Endothelial cell of umbilical vein (primary cell): ENCODE results near the gene SYK. TPM values are rescaled to one million over a fixed set of nuclear protein-coding genes. Genes with fewer than 3 reads are reported as not detected.

Source experiments
- BruUV-seq: library from RNA; stranded (reverse); fragments of 400-500 nt; replicated peaks from 2 replicates; lab custom pipeline; 2021; lab: Mats Ljungman, UMichigan
- CTCF ChIA-PET: fragments of 300-600, 350-600 bp; sonication (Branson Sonifier 250); formaldehyde crosslinking; loops from one replicate; lab custom pipeline; 2021; ENCODE audit warnings: antibody characterized with exemption, inconsistent platforms; lab: Charles Lee
- POLR2A ChIA-PET: fragments of 300-600, 350-600 bp; sonication (Branson Sonifier 250); formaldehyde crosslinking; loops from one replicate; lab custom pipeline; 2021; ENCODE audit warnings: antibody characterized with exemption, inconsistent platforms; lab: Charles Lee
- DNase-seq: peaks from one replicate; pipeline ENCODE4 v3.0.0-alpha.2; 2011; ENCODE audit warnings: low read depth, low spot score
- FAIRE-seq: peaks from 2 replicates; lab custom pipeline; 2011; peaks lifted over from hg19 to GRCh38; lab: Jason Lieb, UNC
- H2AFZ ChIP-seq: 2 replicates; pipeline ENCODE4 v1.6.0; 2012; ENCODE audit warnings: low read depth, low read length, control low read depth, inconsistent platforms
- H3K27ac ChIP-seq: 2 replicates; pipeline ENCODE4 v1.5.1; 2011; ENCODE audit warnings: low read depth, mild to moderate bottlenecking, control low read depth, low read length, moderate library complexity; ENCODE audit not compliant: insufficient read depth
- H3K27me3 ChIP-seq, 2 experiments: 2 replicates each; pipeline versions ENCODE4 v1.6.0 to v1.6.1; 2011; ENCODE audit warnings: low read length in 2 of 2, mixed read lengths in 1 of 2; ENCODE audit not compliant: control insufficient read depth in 2 of 2, insufficient read depth in 2 of 2
- H3K36me3 ChIP-seq, 2 experiments: 2 replicates in 1 of 2; 3 replicates in 1 of 2; pipeline ENCODE4 v1.5.1; 2011; ENCODE audit warnings: low read length in 2 of 2, mild to moderate bottlenecking in 1 of 2, moderate library complexity in 1 of 2; ENCODE audit not compliant: control insufficient read depth in 2 of 2, insufficient read depth in 2 of 2; ENCODE audit errors: extremely low read depth in 1 of 2
- H3K4me1 ChIP-seq: 3 replicates; pipeline ENCODE4 v1.5.1; 2011; ENCODE audit warnings: mild to moderate bottlenecking, low read length; ENCODE audit not compliant: control insufficient read depth, insufficient read depth; ENCODE audit errors: extremely low read depth
- H3K4me2 ChIP-seq: 2 replicates; pipeline ENCODE4 v1.6.1; 2011; ENCODE audit warnings: low read length, control low read depth, mixed read lengths; ENCODE audit not compliant: insufficient read depth
- H3K4me3 ChIP-seq, 3 experiments: fragments of 200-600 bp in 1 of 3; sonication (generic), shearing (Covaris generic) in 1 of 3; replicated peaks in 1 of 3; 2 replicates each; pipeline ENCODE4 v1.5.1; 2011 to 2016; ENCODE audit warnings: control low read depth in 3 of 3, low read length in 3 of 3, mild to moderate bottlenecking in 2 of 3, inconsistent platforms in 1 of 3, low read depth in 1 of 3, moderate library complexity in 1 of 3; ENCODE audit not compliant: insufficient read depth in 1 of 3
- H3K79me2 ChIP-seq: 2 replicates; pipeline ENCODE4 v1.6.0; 2012; ENCODE audit warnings: low read length, inconsistent platforms; ENCODE audit not compliant: control insufficient read depth, insufficient read depth
- H3K9ac ChIP-seq: replicated peaks from 2 replicates; pipeline ENCODE3; 2011; ENCODE audit warnings: low read length, control low read depth; ENCODE audit not compliant: insufficient read depth; ENCODE audit errors: extremely low read depth
- H3K9me1 ChIP-seq: replicated peaks from 3 replicates; pipeline ENCODE4 v1.6.0; 2011; ENCODE audit warnings: mild to moderate bottlenecking, low read length; ENCODE audit not compliant: control insufficient read depth, insufficient read depth; ENCODE audit errors: extremely low read depth
- H3K9me3 ChIP-seq: replicated peaks from 2 replicates; pipeline ENCODE4 v1.5.1; 2012; ENCODE audit warnings: low read length, inconsistent platforms; ENCODE audit not compliant: control insufficient read depth, insufficient read depth
- H4K20me1 ChIP-seq: replicated peaks from 2 replicates; pipeline ENCODE3; 2011; ENCODE audit warnings: mild to moderate bottlenecking, low read length; ENCODE audit not compliant: control insufficient read depth, insufficient read depth; ENCODE audit errors: extremely low read depth
- EZH2 ChIP-seq: IDR thresholded peaks from 2 replicates; pipeline ENCODE4 v1.6.1; 2012; ENCODE audit warnings: borderline replicate concordance, low read depth, mild to moderate bottlenecking, moderate library complexity, low read length, inconsistent platforms; ENCODE audit not compliant: severe bottlenecking
- FOS ChIP-seq: IDR thresholded peaks from 2 replicates; pipeline ENCODE4 v1.6.1; 2011; ENCODE audit warnings: mild to moderate bottlenecking, low read length, moderate library complexity, borderline replicate concordance; ENCODE audit not compliant: insufficient read depth
- GATA2 ChIP-seq: IDR thresholded peaks from 2 replicates; pipeline ENCODE4 v1.7.0; 2011; ENCODE audit warnings: low read depth, mild to moderate bottlenecking, moderate library complexity, mixed read lengths, low read length; ENCODE audit not compliant: insufficient read length, insufficient read depth
- JUN ChIP-seq: IDR thresholded peaks from 2 replicates; pipeline ENCODE4 v1.6.1; 2011; ENCODE audit warnings: borderline replicate concordance, low read depth; ENCODE audit not compliant: insufficient read length, insufficient read depth
- MAX ChIP-seq: IDR thresholded peaks from 2 replicates; pipeline ENCODE4 v1.6.1; 2011; ENCODE audit not compliant: insufficient read depth, insufficient read length
- MYC ChIP-seq: IDR thresholded peaks from one replicate; pipeline ENCODE4 v1.6.1; 2011; ENCODE audit warnings: mild to moderate bottlenecking, low read depth, low read length
- POLR2A ChIP-seq: IDR thresholded peaks from 2 replicates; pipeline ENCODE4 v1.6.1; 2012; ENCODE audit warnings: low read depth, mild to moderate bottlenecking, control low read depth, low read length
- POLR2AphosphoS5 ChIP-seq: IDR thresholded peaks from 2 replicates; pipeline ENCODE4 v1.6.1; 2012; ENCODE audit warnings: low read depth, mild to moderate bottlenecking, control low read depth, low read length, moderate library complexity; ENCODE audit not compliant: insufficient read depth
- dilution Hi-C: fragments of 300-500 bp; cut with MboI; formaldehyde crosslinking; loops from one replicate; pipeline ENCODE4 v1.15.0; 2019; ENCODE audit warnings: low sequenced_read_pairs; ENCODE audit not compliant: extremely low pct_ligation_motif_present
- intact Hi-C: fragments of 100-400 bp; cut with micrococcal nuclease; formaldehyde crosslinking; loops from one replicate; pipeline ENCODE4 v1.10.0; 2022
- polyA plus RNA-seq, 4 experiments: library from polyadenylated mRNA; depleted of rRNA in 3 of 4; stranded (reverse) in 3 of 4; unstranded in 1 of 4; fragments of >200 nt; gene quantifications; 2 replicates each; pipeline versions ENCODE4 v1.2.1 to v1.2.3, GENCODE V29; 2011 to 2012; ENCODE audit warnings: missing spikeins in 1 of 4
- total RNA-seq: library from RNA; stranded (reverse); gene quantifications from 2 replicates; pipeline ENCODE4 v1.2.3, GENCODE V29; 2021
- TF ChIP-seq, protein P1 (sequence below), 2 donors: IDR thresholded peaks; 1 replicate in 1 of 2; 2 replicates in 1 of 2; pipeline ENCODE4 v1.5.1; 2011; ENCODE audit warnings: low read length in 2 of 2, mild to moderate bottlenecking in 2 of 2, moderate library complexity in 2 of 2, control low read depth in 1 of 2, inconsistent platforms in 1 of 2, low read depth in 1 of 2; ENCODE audit not compliant: insufficient read depth in 1 of 2; ENCODE audit errors: extremely low read depth in 1 of 2

The SYK gene
- total and polyA plus RNA-seq, 2 donors (not counting 3 experiments of a cell fraction or from before 2014, with no cell fraction given) = not detected

DNA sequence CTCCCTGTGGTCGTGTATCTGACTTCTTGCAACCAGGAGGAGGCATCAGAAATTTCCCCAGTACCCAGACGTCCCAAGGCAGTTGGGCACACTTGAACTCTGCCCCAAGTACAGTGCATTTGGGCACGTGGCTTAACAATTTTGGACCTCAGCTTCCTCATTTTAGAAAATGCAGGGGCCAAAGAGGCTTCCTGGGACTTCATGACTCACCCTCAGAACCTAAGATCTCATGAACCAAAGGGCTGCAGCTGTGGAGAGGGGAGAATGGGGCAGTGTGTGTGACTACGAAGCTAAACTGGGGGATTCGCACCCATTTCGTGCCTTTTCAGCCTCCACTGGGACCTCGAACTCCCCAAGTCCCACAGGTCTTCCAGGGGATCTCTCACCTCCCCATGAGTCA is 59.2 kb downstream of the SYK start:
- H3K27ac ChIP-seq = no peak overlapping the region
- BruUV-seq = no TSS peak
- no peak for DNase-seq
- H3K9me3 ChIP-seq = no peaks in the 10 kb centered on the region
- H3K27me3 ChIP-seq = no peaks in the 10 kb centered on the region
- no peaks in the 10 kb centered on the region for H4K20me1 ChIP-seq
- intact Hi-C loops (no loop called here), dilution Hi-C loops (no loop called here)
- ChIA-PET CTCF (no interaction called here), POLR2A (no interaction called here)
- no peak overlapping the region for H2AFZ ChIP-seq
- H3K9me1 ChIP-seq = no peaks in the 10 kb centered on the region
- H3K9ac ChIP-seq = no peak overlapping the region
- no peaks in the 10 kb centered on the region for H3K79me2 ChIP-seq
- TF ChIP-seq POLR2AphosphoS5 (no peak), GATA2 (no peak), FOS (no peak), POLR2A (no peak)
- TF ChIP-seq, protein P1, sequence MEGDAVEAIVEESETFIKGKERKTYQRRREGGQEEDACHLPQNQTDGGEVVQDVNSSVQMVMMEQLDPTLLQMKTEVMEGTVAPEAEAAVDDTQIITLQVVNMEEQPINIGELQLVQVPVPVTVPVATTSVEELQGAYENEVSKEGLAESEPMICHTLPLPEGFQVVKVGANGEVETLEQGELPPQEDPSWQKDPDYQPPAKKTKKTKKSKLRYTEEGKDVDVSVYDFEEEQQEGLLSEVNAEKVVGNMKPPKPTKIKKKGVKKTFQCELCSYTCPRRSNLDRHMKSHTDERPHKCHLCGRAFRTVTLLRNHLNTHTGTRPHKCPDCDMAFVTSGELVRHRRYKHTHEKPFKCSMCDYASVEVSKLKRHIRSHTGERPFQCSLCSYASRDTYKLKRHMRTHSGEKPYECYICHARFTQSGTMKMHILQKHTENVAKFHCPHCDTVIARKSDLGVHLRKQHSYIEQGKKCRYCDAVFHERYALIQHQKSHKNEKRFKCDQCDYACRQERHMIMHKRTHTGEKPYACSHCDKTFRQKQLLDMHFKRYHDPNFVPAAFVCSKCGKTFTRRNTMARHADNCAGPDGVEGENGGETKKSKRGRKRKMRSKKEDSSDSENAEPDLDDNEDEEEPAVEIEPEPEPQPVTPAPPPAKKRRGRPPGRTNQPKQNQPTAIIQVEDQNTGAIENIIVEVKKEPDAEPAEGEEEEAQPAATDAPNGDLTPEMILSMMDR (IDR thresholded peaks at IDR 0.05; ENCODE audit: extremely low read depth in 1 of 2, insufficient read depth in 1 of 2, low read depth in 1 of 2, low read length in 2 of 2) = no peak
- H3K4me3 ChIP-seq = no peak overlapping the region
- H3K36me3 ChIP-seq = no peaks in the 10 kb centered on the region
- no peak for FAIRE-seq
- H3K4me2 ChIP-seq = no peak overlapping the region
- no peaks in the 10 kb centered on the region for H3K4me1 ChIP-seq

DNA sequence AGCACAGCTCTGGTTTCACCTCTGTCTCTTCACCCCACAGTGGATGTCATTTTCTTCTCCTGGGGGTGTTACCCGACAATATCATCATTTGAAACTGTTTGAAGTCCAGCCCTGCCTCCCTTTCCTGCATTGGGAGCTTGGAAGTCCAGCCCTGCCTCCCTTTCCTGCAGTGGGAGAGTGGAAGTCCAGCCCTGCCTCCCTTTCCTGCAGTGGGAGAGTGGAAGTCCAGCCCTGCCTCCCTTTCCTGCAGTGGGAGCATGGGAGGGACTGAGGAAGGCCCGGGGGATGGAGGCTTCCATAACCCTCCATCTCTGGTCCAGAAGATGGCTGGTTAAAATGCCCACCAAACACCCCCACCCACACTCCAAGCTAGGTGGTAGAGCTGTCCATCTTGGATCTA is 59.8 kb downstream of the SYK start:
- ChIA-PET CTCF (no interaction called here), POLR2A (no interaction called here)
- no peaks in the 10 kb centered on the region for H3K79me2 ChIP-seq
- no peaks in the 10 kb centered on the region for H3K36me3 ChIP-seq
- TF ChIP-seq JUN = no peak
- TF ChIP-seq MYC = no peak
- TF ChIP-seq POLR2AphosphoS5 = no peak
- no peak for TF ChIP-seq EZH2
- no peak for TF ChIP-seq MAX
- TF ChIP-seq, protein P1 (IDR thresholded peaks at IDR 0.05; ENCODE audit: extremely low read depth in 1 of 2, insufficient read depth in 1 of 2, low read depth in 1 of 2, low read length in 2 of 2) = no peak
- TF ChIP-seq POLR2A = no peak
- no peak for TF ChIP-seq FOS
- no peak for TF ChIP-seq GATA2
- no TSS peak for BruUV-seq
- no peak overlapping the region for H3K4me2 ChIP-seq
- no peaks in the 10 kb centered on the region for H3K9me3 ChIP-seq
- H4K20me1 ChIP-seq = no peaks in the 10 kb centered on the region
- no peak overlapping the region for H3K27ac ChIP-seq
- H3K27me3 ChIP-seq = no peaks in the 10 kb centered on the region
- dilution Hi-C loops (no loop called here), intact Hi-C loops (no loop called here)
- H3K9me1 ChIP-seq = no peaks in the 10 kb centered on the region
- no peak overlapping the region for H2AFZ ChIP-seq
- no peak overlapping the region for H3K4me3 ChIP-seq
- no peak overlapping the region for H3K9ac ChIP-seq
- DNase-seq (no peak), FAIRE-seq (no peak)
- H3K4me1 ChIP-seq = no peaks in the 10 kb centered on the region
